NCI-H526 treated with DMSO at 0.1 percent for 48 hours (cell line): ENCODE results near the gene NRN1L.
A peak's percentile ranks its signal among the peaks of the same experiment; 100 is the strongest.

Experiments
- DNase-seq: peaks from one replicate; lab custom pipeline; 2025; lab: John Stamatoyannopoulos, UW

The NRN1L gene

DNA sequence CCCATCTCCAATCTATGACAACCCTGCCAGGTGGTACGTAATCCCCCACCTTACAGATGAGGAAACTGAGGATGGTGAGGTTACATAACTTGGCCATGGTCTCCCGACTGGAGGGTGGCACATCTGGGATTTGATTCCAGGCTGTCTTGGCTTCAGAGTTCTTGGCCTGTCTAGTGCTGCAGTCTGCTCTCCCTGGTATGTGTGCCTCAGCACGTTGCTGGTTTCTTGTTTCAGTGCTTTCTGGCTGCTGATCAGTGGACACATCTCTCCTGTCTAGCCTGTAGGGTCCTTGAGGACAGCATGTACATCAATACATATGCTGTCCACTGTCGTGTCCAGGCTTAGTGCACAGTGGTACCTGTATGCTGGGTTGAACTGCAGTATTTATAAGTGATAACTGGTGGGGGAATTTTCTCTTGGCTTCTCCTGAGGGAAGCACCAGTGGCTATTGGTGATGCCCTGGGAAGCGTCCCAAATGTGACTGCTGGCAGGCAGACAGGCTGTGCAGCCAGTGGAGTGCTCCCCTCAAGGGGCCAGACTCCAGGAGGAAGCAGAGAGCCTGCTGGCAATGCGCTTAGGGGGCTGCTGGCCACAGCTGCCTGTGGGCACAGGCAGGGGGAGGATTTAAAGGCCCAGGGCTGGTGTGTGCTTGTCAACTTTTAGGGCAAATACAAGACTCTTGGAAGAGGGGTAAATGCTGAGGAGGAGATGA lies 32.6 kb downstream of the NRN1L start:
- no peak for DNase-seq

DNA sequence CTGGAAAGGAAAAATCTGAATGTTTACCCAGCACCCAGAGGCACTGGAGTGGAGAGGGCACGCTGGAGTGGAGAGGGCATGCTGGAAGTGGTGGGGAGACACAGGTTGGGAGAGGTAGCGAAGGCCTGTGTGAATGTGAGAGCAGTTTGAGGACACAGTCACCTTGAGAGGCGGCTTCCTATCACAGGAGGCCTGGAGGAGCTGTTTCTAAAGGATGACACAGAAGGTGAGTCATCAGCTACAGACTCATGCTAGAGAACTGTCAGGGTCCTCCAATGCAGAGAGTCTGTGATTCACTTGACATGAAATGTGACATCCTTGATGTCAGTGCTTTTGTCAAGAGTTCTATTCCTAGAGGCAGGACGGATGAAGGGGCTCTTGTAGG lies 33.2 kb downstream of the NRN1L start:
- DNase-seq = no peak

DNA sequence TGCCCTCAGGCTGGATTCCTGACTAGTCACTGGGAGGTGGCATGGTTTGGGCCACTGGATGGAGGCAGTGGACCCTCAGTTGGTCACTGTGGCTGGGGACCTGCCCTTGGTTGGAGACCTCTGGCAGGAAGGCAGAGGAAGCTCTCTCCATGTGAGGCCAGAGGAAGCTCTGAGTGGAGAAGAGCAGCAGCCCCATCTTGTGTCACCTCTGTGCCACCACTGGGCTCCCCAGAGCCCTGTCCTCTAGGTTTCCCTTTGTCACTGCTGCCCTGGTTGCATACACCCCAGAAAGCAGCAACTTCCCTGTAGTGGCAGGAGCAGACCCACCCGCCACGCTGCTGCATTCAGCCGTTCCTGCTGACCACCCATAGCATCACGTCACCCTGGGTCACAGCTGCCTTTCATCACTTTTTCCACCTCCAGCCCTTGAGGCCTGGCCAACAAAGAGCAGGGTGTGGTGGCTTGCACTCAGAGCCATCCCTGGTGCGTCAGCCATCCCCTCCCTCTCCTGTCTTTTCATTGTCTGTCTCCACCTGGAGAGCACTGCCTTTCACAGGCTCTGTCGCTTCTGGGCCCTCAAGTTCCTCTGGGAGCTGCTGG lies 35.0 kb downstream of the NRN1L start:
- no peak for DNase-seq

DNA sequence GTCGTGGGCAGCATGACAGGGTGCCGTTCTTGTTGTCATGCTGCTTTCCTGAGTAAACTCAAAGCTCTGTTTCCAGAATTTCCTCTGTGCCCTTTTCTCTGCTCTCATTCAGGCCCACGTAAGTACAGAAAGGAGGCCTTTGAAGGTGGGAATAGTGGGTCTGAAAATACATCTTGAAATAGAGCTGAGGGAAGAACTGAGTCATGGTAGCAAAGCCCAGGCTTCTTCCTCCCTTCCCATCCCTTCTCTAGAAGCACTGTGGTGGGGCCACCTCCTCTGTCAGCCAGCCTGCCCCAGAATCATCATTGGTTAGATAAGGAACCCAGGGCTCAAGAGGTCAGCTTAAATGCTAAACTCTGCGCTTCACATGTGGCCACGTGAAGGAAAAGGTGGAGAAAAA lies 37.5 kb downstream of the NRN1L start:
- DNase-seq = no peak

DNA sequence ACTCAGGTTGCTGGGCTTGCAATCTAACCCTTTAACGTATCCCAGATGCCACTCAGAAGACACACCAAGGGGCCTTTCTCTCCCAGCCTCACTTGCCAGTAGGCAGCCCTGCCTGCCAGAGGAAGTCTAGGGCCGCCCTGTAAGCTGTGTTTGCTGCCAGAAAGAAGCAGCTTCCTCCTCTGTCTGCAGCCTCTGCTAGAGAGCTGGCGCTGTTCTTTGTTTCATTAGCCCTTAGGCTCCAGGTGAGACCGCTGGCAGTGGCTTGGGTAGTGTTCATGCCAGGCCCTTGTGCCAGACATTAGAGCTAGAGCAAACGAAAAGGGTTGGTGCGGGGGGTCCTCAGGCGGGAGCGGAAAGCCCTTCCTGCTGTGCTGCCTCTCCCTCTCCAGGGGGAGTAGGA lies 38.1 kb downstream of the NRN1L start:
- no peak for DNase-seq

DNA sequence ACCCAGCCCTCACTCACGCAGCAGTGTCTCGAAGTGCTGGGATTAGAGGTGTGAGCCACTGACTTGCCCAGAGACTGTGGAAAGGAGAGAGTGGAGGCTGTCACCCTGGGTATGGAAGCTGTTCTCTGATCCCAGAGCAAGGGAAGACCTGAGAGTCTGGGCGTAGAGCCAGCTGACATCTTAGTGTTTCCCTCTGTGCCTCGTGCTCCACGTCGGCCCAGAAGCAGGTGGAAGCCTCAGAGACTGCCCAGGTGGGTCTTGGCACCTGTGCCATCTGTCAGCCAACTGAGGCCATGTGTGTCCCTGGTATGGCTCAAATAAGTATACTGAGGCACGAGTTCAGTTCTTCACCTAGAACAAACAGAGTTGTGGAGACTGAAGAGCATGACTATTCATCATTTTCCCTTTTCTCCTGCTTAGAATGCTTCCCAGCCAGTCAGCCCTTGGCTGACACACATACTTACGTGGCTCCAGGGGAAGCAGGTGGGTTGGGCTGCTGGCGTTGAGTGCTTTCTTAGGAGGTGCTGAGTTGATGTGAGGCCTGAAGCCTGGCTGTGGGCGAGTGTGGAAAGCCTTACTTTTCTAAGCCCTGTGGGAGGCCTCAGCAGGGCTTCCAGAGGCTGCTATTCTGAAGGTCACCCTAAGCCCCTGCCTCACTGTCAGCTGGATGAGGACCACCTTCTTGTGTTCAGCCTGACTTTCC lies 38.9 kb downstream of the NRN1L start:
- DNase-seq = no peak

DNA sequence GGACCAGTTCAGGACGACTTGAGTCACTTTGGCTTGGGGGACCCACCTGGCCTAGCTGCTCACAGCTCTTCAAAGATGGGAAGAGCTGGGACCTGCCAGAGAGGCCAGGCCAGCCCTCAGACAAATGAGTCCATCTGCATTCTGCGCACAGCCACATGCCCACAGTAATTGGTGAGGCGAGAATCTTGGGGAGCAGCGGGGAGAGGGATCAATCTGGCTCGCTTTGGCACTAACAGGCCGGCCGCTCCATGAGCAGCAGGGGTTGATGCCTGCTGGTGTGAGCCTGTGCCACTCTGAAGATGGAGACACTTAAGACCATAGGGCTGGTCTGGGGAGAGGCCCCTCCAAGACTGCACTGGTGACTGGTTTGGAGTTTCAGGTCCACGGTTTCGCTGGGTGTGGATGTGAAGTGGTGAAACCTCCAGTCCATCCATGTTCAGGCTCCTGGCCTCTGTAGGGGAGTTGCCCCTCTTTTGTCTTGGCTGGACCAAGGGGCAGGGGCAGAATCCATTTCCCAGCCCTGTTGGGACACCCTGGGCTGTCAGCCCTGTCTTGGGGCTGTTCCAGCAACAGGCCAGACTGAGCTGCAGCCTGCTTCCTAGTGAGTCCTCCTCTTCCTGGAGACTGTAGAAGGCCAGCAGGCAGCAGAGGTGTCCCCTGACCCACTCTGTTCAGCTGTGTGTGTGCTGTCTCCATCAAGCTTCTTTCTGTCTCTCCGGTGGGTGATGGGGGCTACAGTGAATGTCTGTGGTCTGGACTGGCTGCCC lies 39.6 kb downstream of the NRN1L start:
- DNase-seq = no peak

DNA sequence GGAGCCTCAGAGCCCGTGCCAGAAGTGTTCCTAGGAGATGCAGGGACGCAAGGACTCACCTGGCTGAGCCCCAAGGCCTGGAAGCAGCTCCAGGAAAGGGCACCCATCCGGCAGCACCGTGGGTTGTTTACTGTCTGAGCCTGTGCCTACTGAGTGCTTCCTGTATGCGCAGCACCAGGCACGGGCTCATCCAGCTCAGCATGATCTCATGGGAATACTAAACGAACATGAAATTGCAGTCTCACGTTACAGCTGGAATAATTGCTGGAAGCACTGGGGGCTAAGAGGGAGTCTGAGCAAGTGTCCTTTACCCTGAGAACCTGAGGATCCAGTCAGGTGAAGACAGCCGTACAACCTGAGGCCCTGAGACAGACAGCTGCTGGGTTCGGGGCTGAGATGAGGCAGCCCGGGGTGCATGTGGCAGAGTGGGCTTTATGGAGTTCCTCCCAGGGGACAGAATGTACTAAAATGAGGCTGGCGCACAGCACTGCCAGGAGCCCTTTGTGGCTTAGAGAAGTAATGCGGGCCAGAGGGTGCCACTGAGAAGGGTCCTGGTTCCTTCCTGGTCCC lies 41.6 kb downstream of the NRN1L start:
- peak; percentile 81 for DNase-seq

DNA sequence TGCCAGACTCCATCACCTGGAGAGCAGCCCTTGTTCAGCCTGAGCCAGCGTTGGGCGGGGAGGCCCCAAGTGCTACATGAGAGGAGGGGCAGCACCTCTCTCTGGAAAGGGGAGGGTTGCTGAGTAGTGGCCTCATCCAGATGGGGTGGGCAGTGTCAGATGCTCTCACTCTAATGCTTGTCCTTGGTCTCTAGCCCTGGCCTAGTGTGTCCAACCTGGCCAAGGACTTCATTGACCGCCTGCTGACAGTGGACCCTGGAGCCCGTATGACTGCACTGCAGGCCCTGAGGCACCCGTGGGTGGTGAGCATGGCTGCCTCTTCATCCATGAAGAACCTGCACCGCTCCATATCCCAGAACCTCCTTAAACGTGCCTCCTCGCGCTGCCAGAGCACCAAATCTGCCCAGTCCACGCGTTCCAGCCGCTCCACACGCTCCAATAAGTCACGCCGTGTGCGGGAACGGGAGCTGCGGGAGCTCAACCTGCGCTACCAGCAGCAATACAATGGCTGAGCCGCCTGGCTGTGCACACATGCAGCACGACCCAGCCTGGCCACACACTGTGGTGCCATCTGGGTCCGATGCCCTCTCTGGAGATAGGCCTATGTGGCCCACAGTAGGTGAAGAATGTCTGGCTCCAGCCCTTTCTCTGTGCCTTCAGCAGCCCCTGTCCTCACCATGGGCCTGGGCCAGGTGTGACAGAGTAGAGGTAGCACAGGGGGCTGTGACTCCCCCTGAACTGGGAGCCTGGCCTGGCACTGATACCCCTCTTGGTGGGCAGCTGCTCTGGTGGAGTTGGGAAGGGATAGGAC lies 42.7 kb downstream of the NRN1L start:
- DNase-seq = no peak

DNA sequence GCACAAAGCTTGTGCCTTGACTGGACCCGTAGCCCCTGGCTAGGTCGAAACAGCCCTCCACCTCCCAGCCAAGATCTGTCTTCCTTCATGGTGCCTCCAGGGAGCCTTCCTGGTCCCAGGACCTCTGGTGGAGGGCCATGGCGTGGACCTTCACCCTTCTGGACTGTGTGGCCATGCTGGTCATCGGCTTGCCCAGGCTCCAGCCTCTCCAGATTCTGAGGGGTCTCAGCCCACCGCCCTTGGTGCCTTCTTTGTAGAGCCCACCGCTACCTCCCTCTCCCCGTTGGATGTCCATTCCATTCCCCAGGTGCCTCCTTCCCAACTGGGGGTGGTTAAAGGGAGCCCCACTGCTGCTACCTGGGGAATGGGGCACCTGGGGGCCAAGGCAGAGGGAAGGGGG lies 43.5 kb downstream of the NRN1L start:
- DNase-seq = no peak

DNA sequence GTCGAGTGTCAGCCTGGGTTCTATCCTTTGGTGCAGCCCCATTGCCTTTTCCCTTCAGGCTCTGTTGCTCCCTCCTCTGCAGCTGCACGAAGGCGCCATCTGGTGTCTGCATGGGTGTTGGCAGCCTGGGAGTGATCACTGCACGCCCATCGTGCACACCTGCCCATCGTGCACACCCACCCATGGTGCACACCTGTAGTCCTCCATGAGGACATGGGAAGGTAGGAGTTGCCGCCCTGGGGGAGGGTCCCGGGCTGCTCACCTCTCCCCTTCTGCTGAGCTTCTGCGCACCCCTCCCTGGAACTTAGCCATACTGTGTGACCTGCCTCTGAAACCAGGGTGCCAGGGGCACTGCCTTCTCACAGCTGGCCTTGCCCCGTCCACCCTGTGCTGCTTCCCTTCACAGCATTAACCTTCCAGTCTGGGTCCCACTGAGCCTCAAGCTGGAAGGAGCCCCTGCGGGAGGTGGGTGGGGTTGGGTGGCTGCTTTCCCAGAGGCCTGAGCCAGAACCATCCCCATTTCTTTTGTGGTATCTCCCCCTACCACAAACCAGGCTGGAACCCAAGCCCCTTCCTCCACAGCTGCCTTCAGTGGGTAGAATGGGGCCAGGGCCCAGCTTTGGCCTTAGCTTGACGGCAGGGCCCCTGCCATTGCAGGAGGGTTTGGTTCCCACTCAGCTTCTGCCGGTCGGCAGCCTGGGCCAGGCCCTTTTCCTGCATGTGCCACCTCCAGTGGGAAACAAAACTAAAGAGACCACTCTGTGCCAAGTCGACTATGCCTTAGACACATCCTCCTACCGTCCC lies 44.1 kb downstream of the NRN1L start:
- DNase-seq = peak; percentile 3

DNA sequence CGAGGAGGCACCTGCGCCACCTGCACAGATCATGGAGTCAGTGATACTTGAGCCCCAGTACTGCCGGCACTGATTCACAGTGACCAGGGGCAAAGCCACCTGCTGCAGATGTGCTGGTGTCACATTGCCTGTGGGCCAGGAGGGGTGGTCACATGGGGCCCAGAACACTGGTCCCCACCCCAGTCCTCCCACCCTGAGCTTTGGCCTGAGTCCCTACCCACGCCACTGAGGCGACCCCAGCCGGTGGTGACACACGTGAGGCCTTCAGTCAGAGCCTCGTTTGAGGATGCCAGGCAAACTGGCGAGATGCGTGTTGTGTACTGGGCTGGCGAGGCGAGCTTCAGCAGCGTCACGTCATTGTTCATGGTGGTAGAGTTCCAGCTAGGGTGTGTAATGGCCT lies 45.5 kb downstream of the NRN1L start:
- no peak for DNase-seq

DNA sequence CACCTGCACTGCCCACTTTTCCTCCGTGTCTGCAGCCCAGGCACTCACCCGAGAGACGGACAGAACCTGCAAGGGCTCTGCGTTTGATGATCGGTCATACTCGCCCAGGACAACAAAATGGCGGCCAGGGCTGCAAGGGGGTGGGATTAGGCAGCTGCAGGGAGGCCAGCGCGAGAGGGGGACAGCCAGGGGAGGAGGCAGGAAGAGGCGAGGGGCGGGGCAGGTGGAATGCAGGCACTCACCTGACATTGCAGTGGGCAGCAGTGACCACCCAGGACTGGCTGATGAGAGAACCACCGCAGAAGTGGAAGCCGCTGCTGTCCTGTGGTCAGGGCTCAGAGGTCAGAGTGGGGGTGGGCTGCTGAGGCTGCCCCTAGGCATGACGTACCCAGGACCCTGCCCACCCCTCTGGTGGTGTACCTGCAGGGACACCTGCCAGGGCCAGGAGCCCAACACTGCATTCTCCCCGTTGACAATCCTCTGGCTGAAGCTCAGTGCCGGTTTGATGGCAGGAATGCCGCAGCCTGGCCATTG lies 46.1 kb downstream of the NRN1L start:
- no peak for DNase-seq

DNA sequence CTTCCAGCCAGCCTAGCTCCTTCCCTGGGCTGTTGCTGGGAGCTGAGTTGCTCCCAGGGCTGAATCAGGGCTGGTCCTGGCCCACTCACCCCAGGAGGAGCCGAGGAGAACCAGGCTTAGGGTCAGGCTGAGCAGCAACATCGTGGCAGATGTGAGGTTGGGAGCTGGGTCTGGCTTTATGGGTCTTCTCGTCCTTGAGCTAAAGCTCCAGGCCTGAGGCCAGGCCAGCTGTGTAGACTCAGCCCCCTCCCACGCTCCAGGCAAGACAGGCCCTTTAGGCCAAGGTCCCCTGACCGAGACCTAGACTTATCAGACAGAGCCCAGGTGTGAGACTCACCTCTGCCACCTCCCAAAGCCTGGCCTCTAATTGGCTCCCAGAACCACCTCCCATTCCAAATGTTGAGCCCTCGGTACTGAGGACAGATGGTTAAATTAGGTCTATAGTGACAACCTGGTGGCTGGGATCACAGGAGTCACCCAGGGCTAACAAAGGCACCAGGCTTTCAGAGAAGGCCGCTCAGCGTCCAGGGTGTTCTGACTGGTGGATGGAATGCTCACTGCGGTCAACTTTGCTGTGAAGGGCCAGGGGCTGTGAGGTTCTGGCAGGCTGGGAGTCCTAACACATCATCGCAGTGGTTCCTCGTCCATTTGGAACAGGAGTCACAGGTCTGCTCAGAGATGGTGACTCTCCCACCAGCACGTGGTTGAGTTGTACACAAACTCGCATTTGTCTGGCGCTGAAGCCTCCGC lies 47.2 kb downstream of the NRN1L start, which contains the start of gene CTRL:
TSS of gene CTRL (minus strand) at position 151 of the 750 bp plus-strand sequence. CDS start at position 141, 10 bp downstream.
- DNase-seq = no peak

DNA sequence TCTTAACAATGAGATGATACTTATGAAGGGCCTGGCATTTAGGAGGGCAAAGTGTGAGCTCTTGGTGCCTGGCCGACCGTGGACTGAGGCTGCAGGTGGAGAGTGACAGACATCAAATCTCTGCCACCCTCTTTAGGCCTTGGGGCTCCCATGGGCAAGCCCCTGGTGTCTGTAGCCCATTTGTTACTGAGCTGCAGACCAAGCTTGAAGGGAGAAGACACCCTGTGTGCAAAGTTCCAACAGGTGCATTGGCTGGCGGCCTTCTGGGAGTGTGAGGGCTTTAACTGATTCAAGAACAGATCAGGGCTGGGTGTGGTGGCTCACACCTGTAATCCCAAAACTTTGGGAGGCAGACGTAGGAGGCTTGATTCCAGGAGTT lies 47.8 kb downstream of the NRN1L start:
- DNase-seq = no peak

DNA sequence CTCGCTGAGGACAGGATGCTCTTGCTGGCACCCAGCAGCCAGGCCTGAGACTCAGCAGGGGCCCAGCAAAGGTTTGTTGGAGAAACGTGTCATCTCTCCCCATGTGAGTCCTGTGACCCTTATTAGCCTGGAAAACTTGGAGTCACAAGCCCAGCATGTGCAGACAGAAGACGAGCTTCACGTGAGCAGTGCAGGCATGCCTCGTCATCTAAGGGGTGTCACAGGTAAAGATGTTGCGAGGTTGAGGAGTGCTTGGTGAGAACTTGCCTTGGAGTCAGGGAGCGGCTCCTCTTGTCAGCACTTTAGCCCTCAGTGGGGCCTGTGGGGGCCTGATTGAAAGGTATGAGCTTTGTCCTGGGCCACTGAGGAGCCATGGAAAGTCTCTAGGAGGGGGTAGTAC lies 49.1 kb downstream of the NRN1L start:
- DNase-seq = no peak

DNA sequence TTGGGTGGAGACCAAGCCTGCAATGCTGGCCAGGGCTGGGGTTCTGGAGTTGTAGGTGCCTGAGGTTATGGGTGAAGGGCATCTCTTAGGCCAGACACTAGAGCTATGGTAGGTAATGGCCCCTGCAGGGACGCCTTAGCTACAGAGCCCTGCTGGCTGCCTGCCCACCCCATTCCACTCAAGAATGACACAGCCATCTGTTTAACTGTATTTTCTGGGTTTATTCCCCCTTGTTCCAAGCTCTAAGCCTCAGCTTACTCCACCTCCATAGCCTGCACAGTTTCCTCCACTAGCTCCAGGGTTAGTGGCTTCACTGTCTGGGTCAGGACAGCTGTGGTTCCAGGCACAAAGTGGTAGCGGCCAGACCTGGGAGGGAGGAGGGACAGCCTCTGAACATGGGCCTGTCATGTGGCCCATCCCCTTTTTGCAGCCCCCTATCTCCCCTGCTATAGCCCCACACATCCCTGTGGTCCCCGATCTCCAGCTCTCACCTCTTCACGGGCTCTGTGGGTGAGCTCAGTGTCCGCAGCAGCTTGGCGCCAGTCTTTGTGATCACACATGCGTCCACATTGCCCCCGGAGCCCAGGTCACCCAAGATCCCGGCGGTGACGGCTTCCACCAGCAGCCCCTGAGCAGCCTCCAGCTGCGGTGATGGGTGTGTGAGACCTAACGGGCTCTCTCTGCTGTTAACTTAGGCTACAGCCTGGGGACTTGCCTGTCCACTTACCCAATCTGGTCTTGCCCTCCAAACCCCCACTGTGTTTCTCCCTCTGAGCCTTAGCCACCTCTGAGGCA lies 49.8 kb downstream of the NRN1L start:
- DNase-seq = no peak

DNA sequence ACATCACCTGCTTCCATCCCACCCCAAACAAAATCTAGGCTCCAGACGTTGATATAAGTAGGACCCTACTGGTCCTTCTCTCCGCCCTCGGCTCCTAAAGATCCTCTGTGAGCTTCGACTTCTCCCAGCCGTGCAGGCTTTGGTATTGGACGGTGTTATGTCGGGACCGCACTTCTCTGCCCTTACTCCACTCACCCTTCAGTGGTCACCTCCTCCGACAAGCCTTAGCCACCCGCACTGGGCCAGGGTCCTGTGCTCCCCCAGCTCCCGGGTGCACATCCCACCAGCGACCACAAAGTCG lies 50.4 kb downstream of the NRN1L start:
- no peak for DNase-seq
